Heart right ventricle (tissue), 16 donors: ENCODE measurements around the gene LRRC17. TPM values are rescaled to one million over a fixed set of nuclear protein-coding genes. Genes with fewer than 3 reads are reported as not detected.

Source experiments
- ATAC-seq, 8 donors: fragments of 200-7000 bp; cut with Tn5 transposase; one replicate each; pipeline ENCODE4 v1.9.1; 2020; ENCODE audit warnings: mild to moderate bottlenecking in 8 of 8, moderate library complexity in 8 of 8, moderate number of reproducible peaks in 1 of 8
- DNase-seq, 2 donors: peaks; one replicate each; pipeline ENCODE4 v3.0.0-alpha.2; 2020
- H3K27ac ChIP-seq, 10 donors: fragments of 200-600 bp; sonication (generic) in 2 of 10; one replicate each; pipeline versions ENCODE4 v1.5.0 to v1.8.0; 2020 to 2022; ENCODE audit warnings: mild to moderate bottlenecking in 3 of 10
- H3K27me3 ChIP-seq, 7 donors: fragments of 200-600 bp; one replicate each; pipeline ENCODE4 v1.8.0; 2021 to 2022; ENCODE audit warnings: mild to moderate bottlenecking in 2 of 7
- H3K36me3 ChIP-seq, 9 donors: fragments of 200-600 bp; sonication (generic) in 1 of 9; one replicate each; pipeline versions ENCODE4 v1.5.0 to v1.8.0; 2020 to 2022; ENCODE audit warnings: mild to moderate bottlenecking in 2 of 9
- H3K4me1 ChIP-seq, 9 donors: fragments of 200-600 bp; sonication (generic) in 1 of 9; one replicate each; pipeline versions ENCODE4 v1.5.0 to v1.8.0; 2020 to 2022; ENCODE audit warnings: mild to moderate bottlenecking in 4 of 9
- H3K4me3 ChIP-seq, 10 donors: fragments of 200-600 bp; sonication (generic) in 2 of 10; one replicate each; pipeline versions ENCODE4 v1.5.0 to v1.8.0; 2020 to 2022; ENCODE audit warnings: mild to moderate bottlenecking in 7 of 10, moderate library complexity in 2 of 10
- H3K9me3 ChIP-seq, 11 donors: fragments of 200-600 bp in 10 of 11; sonication (generic) in 2 of 11; one replicate each; pipeline versions ENCODE4 v1.5.0 to v1.8.0; 2013 to 2022; ENCODE audit warnings: mild to moderate bottlenecking in 2 of 11, control low read depth in 1 of 11, moderate library complexity in 1 of 11
- CTCF ChIP-seq, 9 donors: fragments of 200-600 bp; sonication (generic) in 2 of 9; IDR thresholded peaks; one replicate each; pipeline versions ENCODE4 v1.5.0 to v1.8.0; 2021 to 2022; ENCODE audit warnings: antibody characterized with exemption in 9 of 9, mild to moderate bottlenecking in 5 of 9, moderate library complexity in 1 of 9
- WGBS, 2 donors: extraction: QIAGEN DNeasy Blood & Tissue Kit; methylation state at CpG; one replicate each; pipeline ENCODE4 v1.1.7; 2013; ENCODE audit warnings: inconsistent platforms in 1 of 2; 5-methylcytosine and 5-hydroxymethylcytosine counted together
- intact Hi-C, 10 donors: fragments of 100-400 bp; cut with DNase I; formaldehyde crosslinking; loops; one replicate each; pipeline versions ENCODE4 v1.11.1 to v1.14.2; 2022
- polyA plus RNA-seq, 2 donors: library from polyadenylated mRNA; stranded (reverse); fragments of 200-250 nt; gene quantifications; one replicate each; pipeline ENCODE4 v1.2.3, GENCODE V29; 2013
- total RNA-seq, 10 donors: library from RNA; stranded (reverse); fragmentation: NEBNext Ultra II Directional in 3 of 10; extraction: Animal tissue kit (Norgen Biotek cat#: 25700) in 3 of 10; gene quantifications; one replicate each; pipeline versions ENCODE4 v1.2.1 to v1.2.4, GENCODE V29; 2021 to 2023
- donor health status: Arrhythmogenic right ventricular cardiomyopathy.
- donor health status: ischemic (EF 13 %, LVEDD 7.1; RV severe dilation, severe dysfunction).
- donor health status: healthy with polysubstance abuse.
- donor health status: DM: no; HTN: yes; CAD: no.
- donor health status: DM: no; HTN: no; CAD: no.
- donor health status: ischemic (EF 25% LVEDD 6.9; RV normal size, moderate dysfunction).
- donor health status: ischemic (EF 25% LVEDD 5.7; RV mildly dilated, moderate dysfunction).
- donor health status: healthy.
- donor health status: DM: yes; HTN: yes; CAD: no.
- donor health status: Ischemic cardiomyopathy.
- donor health status: ischemic (EF 35%, LVEDD 5.7; RV mildly dilated, moderate dysfunction).
- donor health status: nonischemic (EF 11% LVEDD 7.7; RV severe dilation, severe dysfunction).
- donor health status: DM: yes; HTN: yes; CAD: no.
- donor health status: PGD.
- donor health status: ischemic (EF 29% LVEDD 5.4; RV normal size, mild dysfunction).
- donor health status: nonischemic (EF 23%, LVEDD 6.1; RV moderate dilation, normal function).

The LRRC17 gene
- total and polyA plus RNA-seq, 12 donors, result 0.12 to 9.5 (median 2.6) TPM

GRCh38 chr7:102990642-102991041, 77.8 kb downstream of the LRRC17 start:
- intact Hi-C loops, result loop anchor here in 3 of 10 donors (5.0 to 10.0 kb wide), 3 partner anchors 64 to 98 kb away; partner anchors contain the start of gene LRRC17 (in 1 of the 3)
- H3K27ac ChIP-seq, result peak overlapping the region in 1 of 10 donors; percentile 51
- peaks cover 0 to 57% (median 13%) of the 10 kb centered on the region in 9 donors for H3K4me1 ChIP-seq
- no peaks in the 10 kb centered on the region for H3K36me3 ChIP-seq
- no peak overlapping the region for H3K4me3 ChIP-seq
- no peaks in the 10 kb centered on the region for H3K27me3 ChIP-seq
- no peak for TF ChIP-seq CTCF (IDR thresholded peaks at IDR 0.05)
- ATAC-seq (no peak), DNase-seq (no peak)
- WGBS, 2 donors, result 74 to 80% methylated on average over 2 of the region's 2 CpGs
- no peaks in the 10 kb centered on the region for H3K9me3 ChIP-seq

GRCh38 chr7:102991077-102991539, 78.3 kb downstream of the LRRC17 start:
- Histone ChIP-seq H3K4me3 (no peak overlapping the region), H3K9me3 (no peaks in the 10 kb centered on the region), H3K36me3 (no peaks in the 10 kb centered on the region), H3K27me3 (no peaks in the 10 kb centered on the region), H3K27ac (peak overlapping the region in 1 of 10 donors; percentile 51), H3K4me1 (peaks cover 0 to 57% (median 13%) of the 10 kb centered on the region in 9 donors)
- no peak for DNase-seq
- intact Hi-C loops, result loop anchor here in 3 of 10 donors (5.0 to 10.0 kb wide), 3 partner anchors 64 to 99 kb away; partner anchors contain the start of gene LRRC17 (in 1 of the 3)
- no peak for ATAC-seq
- no peak for TF ChIP-seq CTCF (IDR thresholded peaks at IDR 0.05)

GRCh38 chr7:102991540-102992214, 78.9 kb downstream of the LRRC17 start:
- H3K27ac ChIP-seq, result peak overlapping the region in 4 of 10 donors; percentile 39 to 52 (median 49)

More at GRCh38 chr7:102991540-102992214, 78.9 kb downstream of the LRRC17 start:
- TF ChIP-seq CTCF (IDR thresholded peaks at IDR 0.05), result no peak
- Histone ChIP-seq H3K36me3 (no peaks in the 10 kb centered on the region), H3K27me3 (no peaks in the 10 kb centered on the region), H3K4me3 (no peak overlapping the region), H3K9me3 (no peaks in the 10 kb centered on the region), H3K4me1 (peaks cover 0 to 57% (median 13%) of the 10 kb centered on the region in 9 donors)
- peak in 2 of 8 donors; percentile 37 to 56 for ATAC-seq
- intact Hi-C loops, result loop anchor here in 3 of 10 donors (5.0 to 10.0 kb wide), 3 partner anchors 63 to 99 kb away; partner anchors contain the start of gene LRRC17 (in 1 of the 3)
- no peak for DNase-seq
- WGBS, 2 donors, result 82 to 85% methylated on average over 2 of the region's 2 CpGs
